Skeletal muscle satellite cell (primary cell): ENCODE results near the gene CCN5.

Experiments used
- H3K27me3 ChIP-seq: 2 replicates; pipeline ENCODE4 v1.7.0; 2013; ENCODE audit warnings: low read length; ENCODE audit not compliant: control insufficient read depth, insufficient read depth
- H3K36me3 ChIP-seq: 2 replicates; pipeline ENCODE4 v1.7.0; 2013; ENCODE audit warnings: mild to moderate bottlenecking, control low read depth, low read length; ENCODE audit not compliant: insufficient read depth
- H3K4me1 ChIP-seq: 2 replicates; pipeline ENCODE4 v1.7.0; 2013; ENCODE audit warnings: low read length; ENCODE audit not compliant: control insufficient read depth, insufficient read depth
- H3K4me2 ChIP-seq: 2 replicates; pipeline ENCODE4 v1.7.0; 2013; ENCODE audit warnings: mild to moderate bottlenecking, low read length
- H3K4me3 ChIP-seq: 2 replicates; pipeline ENCODE4 v1.7.0; 2013; ENCODE audit warnings: low read length
- H3K9ac ChIP-seq: 2 replicates; pipeline ENCODE4 v1.7.0; 2013; ENCODE audit warnings: mild to moderate bottlenecking, low read depth, low read length, moderate library complexity
- H3K9me3 ChIP-seq: replicated peaks from 2 replicates; pipeline ENCODE4 v1.7.0; 2013; ENCODE audit warnings: mild to moderate bottlenecking, control low read depth, low read length

Gene CCN5

GRCh38 chr20:44768854-44769480 lies 53.8 kb downstream of the CCN5 start:
- Histone ChIP-seq H3K4me1 (no peaks in the 10 kb centered on the region), H3K9me3 (no peaks in the 10 kb centered on the region), H3K36me3 (no peaks in the 10 kb centered on the region), H3K9ac (no peak overlapping the region), H3K4me3 (no peak overlapping the region), H3K27me3 (peaks cover 71% of the 10 kb centered on the region), H3K4me2 (no peak overlapping the region)

GRCh38 chr20:44769481-44769863 lies 54.3 kb downstream of the CCN5 start:
- Histone ChIP-seq H3K9me3 (no peaks in the 10 kb centered on the region), H3K36me3 (no peaks in the 10 kb centered on the region), H3K4me3 (no peak overlapping the region), H3K27me3 (peaks cover 67% of the 10 kb centered on the region), H3K4me1 (no peaks in the 10 kb centered on the region), H3K4me2 (no peak overlapping the region), H3K9ac (no peak overlapping the region)

- H3K36me3 ChIP-seq: no peaks in the 10 kb centered on the region
- H3K9me3 ChIP-seq: no peaks in the 10 kb centered on the region
- H3K9ac ChIP-seq: no peak overlapping the region
- H3K4me1 ChIP-seq: no peaks in the 10 kb centered on the region
- H3K27me3 ChIP-seq: peaks cover 59% of the 10 kb centered on the region
- H3K4me3 ChIP-seq: no peak overlapping the region
- H3K4me2 ChIP-seq: no peak overlapping the region
These were observed 55.5 kb downstream of the CCN5 start for GRCh38 chr20:44770484-44771171.

GRCh38 chr20:44771172-44771535 lies 56.0 kb downstream of the CCN5 start:
- H3K9ac ChIP-seq: no peak overlapping the region
- no peaks in the 10 kb centered on the region for H3K9me3 ChIP-seq
- no peak overlapping the region for H3K4me2 ChIP-seq
- H3K4me1 ChIP-seq: no peaks in the 10 kb centered on the region
- no peaks in the 10 kb centered on the region for H3K36me3 ChIP-seq
- peaks cover 54% of the 10 kb centered on the region for H3K27me3 ChIP-seq
- H3K4me3 ChIP-seq: no peak overlapping the region

GRCh38 chr20:44772636-44773035 lies 57.5 kb downstream of the CCN5 start:
- peaks cover 43% of the 10 kb centered on the region for H3K27me3 ChIP-seq
- no peaks in the 10 kb centered on the region for H3K4me1 ChIP-seq
- no peaks in the 10 kb centered on the region for H3K9me3 ChIP-seq
- H3K4me2 ChIP-seq: no peak overlapping the region
- H3K9ac ChIP-seq: no peak overlapping the region
- H3K4me3 ChIP-seq: no peak overlapping the region
- no peaks in the 10 kb centered on the region for H3K36me3 ChIP-seq

GRCh38 chr20:44773070-44773829 lies 58.1 kb downstream of the CCN5 start:
- Histone ChIP-seq H3K4me2 (no peak overlapping the region), H3K36me3 (no peaks in the 10 kb centered on the region), H3K9ac (no peak overlapping the region), H3K4me1 (no peaks in the 10 kb centered on the region), H3K9me3 (no peaks in the 10 kb centered on the region), H3K4me3 (no peak overlapping the region), H3K27me3 (peaks cover 37% of the 10 kb centered on the region)

- H3K27me3 ChIP-seq: peaks cover 9% of the 10 kb centered on the region
- no peak overlapping the region for H3K4me3 ChIP-seq
- no peak overlapping the region for H3K4me2 ChIP-seq
- no peaks in the 10 kb centered on the region for H3K36me3 ChIP-seq
- no peaks in the 10 kb centered on the region for H3K9me3 ChIP-seq
- no peak overlapping the region for H3K9ac ChIP-seq
- H3K4me1 ChIP-seq: no peaks in the 10 kb centered on the region
These were observed 61.8 kb downstream of the CCN5 start for GRCh38 chr20:44776980-44777379.
